ENCODE results near the gene BMP6.
A peak's percentile ranks its signal among the peaks of the same experiment; 100 is the strongest.

The BMP6 gene

GRCh38 chr6:7725849-7726415 is at the start of gene BMP6:
BMP6 (plus strand) TSS chr6:7726099; CDS start chr6:7726956, 857 bp downstream.
- peak; percentile 22 for DNase-seq

GRCh38 chr6:7677229-7677628 is 48.7 kb upstream of the BMP6 start:
- no peak for DNase-seq

GRCh38 chr6:7680393-7681075 is 45.4 kb upstream of the BMP6 start:
- DNase-seq = no peak

- DNase-seq = no peak
Measured at GRCh38 chr6:7681449-7681848, 44.5 kb upstream of the BMP6 start.

- no peak for DNase-seq
Measured at GRCh38 chr6:7684076-7684475, 41.8 kb upstream of the BMP6 start.

GRCh38 chr6:7684843-7685242 is 41.1 kb upstream of the BMP6 start:
- no peak for DNase-seq

GRCh38 chr6:7685276-7685675 is 40.6 kb upstream of the BMP6 start:
- DNase-seq = no peak

- no peak for DNase-seq
Measured at GRCh38 chr6:7687145-7688111, 38.5 kb upstream of the BMP6 start.

- DNase-seq = no peak
Measured at GRCh38 chr6:7691021-7691420, 34.9 kb upstream of the BMP6 start.

GRCh38 chr6:7691675-7692452 is 34.0 kb upstream of the BMP6 start:
- no peak for DNase-seq

- no peak for DNase-seq
Measured at GRCh38 chr6:7692453-7692784, 33.5 kb upstream of the BMP6 start.

GRCh38 chr6:7693827-7694226 is 32.1 kb upstream of the BMP6 start:
- no peak for DNase-seq

GRCh38 chr6:7696061-7696460 is 29.8 kb upstream of the BMP6 start:
- DNase-seq = no peak

GRCh38 chr6:7697432-7697819 is 28.5 kb upstream of the BMP6 start:
- no peak for DNase-seq

GRCh38 chr6:7697820-7698623 is 27.9 kb upstream of the BMP6 start:
- DNase-seq = no peak

- DNase-seq = no peak
Measured at GRCh38 chr6:7701212-7701834, 24.6 kb upstream of the BMP6 start.

GRCh38 chr6:7703148-7703680 is 22.7 kb upstream of the BMP6 start:
- DNase-seq = no peak

- no peak for DNase-seq
Measured at GRCh38 chr6:7705483-7705882, 20.4 kb upstream of the BMP6 start.

- no peak for DNase-seq
Measured at GRCh38 chr6:7706269-7706668, 19.6 kb upstream of the BMP6 start.

- DNase-seq = no peak
Measured at GRCh38 chr6:7707787-7708186, 18.1 kb upstream of the BMP6 start.

GRCh38 chr6:7719364-7719850 is 6.5 kb upstream of the BMP6 start:
- no peak for DNase-seq

All from activated CD4-positive, alpha-beta T cell treated with anti-CD3 and anti-CD28 coated beads for 1 hour (primary cell).